ENCODE results near the gene RPL34. TPM values are rescaled to one million over a fixed set of nuclear protein-coding genes. Genes with fewer than 3 reads are reported as not detected.

RPL34 gene
- polyA plus RNA-seq, 1 donor, result 3,369 TPM

DNA sequence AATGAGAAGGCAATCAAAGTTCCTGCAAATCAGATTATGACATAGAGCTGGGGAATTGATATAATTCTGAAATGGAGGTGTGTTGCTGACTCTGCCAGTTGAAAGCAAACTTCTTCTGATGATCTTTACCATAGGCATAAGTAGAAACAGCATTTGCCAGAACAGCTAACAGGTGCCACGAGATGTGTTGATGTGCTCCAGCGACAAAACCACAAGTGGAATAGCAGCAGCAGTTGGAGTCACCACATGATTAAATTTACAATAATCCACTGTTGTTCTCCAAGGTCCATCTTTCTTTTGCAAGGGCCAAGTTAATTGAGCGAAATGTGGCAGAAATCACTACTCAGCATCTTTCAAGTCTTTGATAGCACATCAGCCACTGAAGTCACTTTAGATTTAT is 26.3 kb downstream of the RPL34 start:
- H3K36me3 ChIP-seq (ENCODE audit: control insufficient read depth, insufficient read depth, low read length), result no peaks in the 10 kb centered on the region
- H3K27me3 ChIP-seq (ENCODE audit: control insufficient read depth, insufficient read depth, low read length), result no peaks in the 10 kb centered on the region
- no peaks in the 10 kb centered on the region for H3K4me1 ChIP-seq (ENCODE audit: control insufficient read depth, insufficient read depth, low read length)
- DNase-seq, result no peak
- no peak overlapping the region for H3K27ac ChIP-seq (ENCODE audit: low read length)
- no peak overlapping the region for H3K4me3 ChIP-seq (ENCODE audit: low read length)
- no peaks in the 10 kb centered on the region for H3K9me3 ChIP-seq (ENCODE audit: control insufficient read depth, low read depth, low read length)
- no CpG with 5 or more reads among the region's 3 CpGs for WGBS (ENCODE audit: insufficient coverage, low lambda C conversion rate)

DNA sequence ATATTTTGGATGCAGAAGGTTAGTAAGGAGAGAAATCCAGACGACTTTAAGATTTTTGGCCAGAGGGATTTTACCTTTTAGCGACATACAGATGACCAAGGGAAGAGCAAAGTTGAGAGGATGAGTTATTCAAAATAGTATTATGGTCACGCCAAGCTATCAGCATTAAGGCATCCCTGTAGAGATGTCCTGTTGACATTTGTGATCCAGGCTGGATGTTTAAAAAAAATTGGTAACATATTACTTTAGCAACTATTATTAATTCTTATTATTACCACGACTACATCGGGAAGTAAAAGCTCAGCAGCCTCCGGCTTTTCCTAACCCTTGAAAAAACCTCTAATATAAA is 29.5 kb downstream of the RPL34 start:
- WGBS (ENCODE audit: insufficient coverage, low lambda C conversion rate), result no CpG with 5 or more reads among the region's 6 CpGs

DNA sequence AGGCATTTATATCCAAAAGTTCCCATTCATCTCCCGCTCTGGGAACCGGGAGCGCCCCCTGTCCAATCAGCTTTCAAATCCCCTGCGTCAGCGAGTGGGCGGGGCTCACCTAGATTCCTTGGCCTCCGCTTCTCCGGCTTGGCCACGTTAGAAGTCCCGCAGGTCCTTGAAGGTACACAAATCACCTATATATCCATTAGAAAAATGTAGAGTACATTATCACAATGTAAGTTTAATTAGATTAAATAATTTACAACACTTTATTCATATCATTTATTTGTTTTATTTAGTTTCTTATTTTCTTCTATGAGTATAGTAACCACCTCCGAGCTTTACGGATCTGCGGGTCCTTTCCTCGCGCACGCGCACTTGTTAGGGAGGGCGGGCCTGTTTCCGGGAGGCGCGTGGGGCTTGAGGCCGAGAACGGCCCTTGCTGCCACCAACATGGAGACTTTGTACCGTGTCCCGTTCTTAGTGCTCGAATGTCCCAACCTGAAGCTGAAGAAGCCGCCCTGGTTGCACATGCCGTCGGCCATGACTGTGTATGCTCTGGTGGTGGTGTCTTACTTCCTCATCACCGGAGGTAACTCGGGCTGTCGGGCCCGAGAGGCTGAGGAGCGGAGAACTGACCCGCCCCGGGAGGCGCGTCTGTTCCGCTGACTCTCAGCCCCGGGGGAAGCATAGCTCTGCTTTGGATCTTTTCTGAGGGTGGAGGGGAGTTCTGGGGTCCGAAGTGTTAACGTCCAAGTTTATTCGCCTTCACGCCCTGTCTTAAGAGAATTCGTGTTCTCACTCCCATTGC is 30.0 kb downstream of the RPL34 start, which contains the start of gene OSTC:
TSS of gene OSTC (plus strand) at position 388 of the 802 bp plus-strand sequence. CDS start at position 445, 57 bp downstream.
- peak; percentile 92 to 94 for DNase-seq
- Histone ChIP-seq H3K4me1 (ENCODE audit: control insufficient read depth, insufficient read depth, low read length) (peaks cover 5% of the 10 kb centered on the region), H3K27ac (ENCODE audit: low read length) (peak within 1 kb of the TSS; percentile 81), H3K4me3 (ENCODE audit: low read length) (peak within 1 kb of the TSS; percentile 72), H3K36me3 (ENCODE audit: control insufficient read depth, insufficient read depth, low read length) (no peaks in the 10 kb centered on the region), H3K27me3 (ENCODE audit: control insufficient read depth, insufficient read depth, low read length) (no peaks in the 10 kb centered on the region), H3K9me3 (ENCODE audit: control insufficient read depth, low read depth, low read length) (no peaks in the 10 kb centered on the region)
- WGBS (ENCODE audit: insufficient coverage, low lambda C conversion rate), result 0% methylated on average over 1 of the region's 45 CpGs

More for the DNA sequence above, 29.5 kb downstream of the RPL34 start:
- H3K27me3 ChIP-seq (ENCODE audit: control insufficient read depth, insufficient read depth, low read length), result no peaks in the 10 kb centered on the region
- no peak overlapping the region for H3K27ac ChIP-seq (ENCODE audit: low read length)
- H3K9me3 ChIP-seq (ENCODE audit: control insufficient read depth, low read depth, low read length), result no peaks in the 10 kb centered on the region
- H3K4me3 ChIP-seq (ENCODE audit: low read length), result peak overlapping the region; percentile 72
- DNase-seq, result no peak
- H3K4me1 ChIP-seq (ENCODE audit: control insufficient read depth, insufficient read depth, low read length), result peaks cover 5% of the 10 kb centered on the region
- H3K36me3 ChIP-seq (ENCODE audit: control insufficient read depth, insufficient read depth, low read length), result no peaks in the 10 kb centered on the region

DNA sequence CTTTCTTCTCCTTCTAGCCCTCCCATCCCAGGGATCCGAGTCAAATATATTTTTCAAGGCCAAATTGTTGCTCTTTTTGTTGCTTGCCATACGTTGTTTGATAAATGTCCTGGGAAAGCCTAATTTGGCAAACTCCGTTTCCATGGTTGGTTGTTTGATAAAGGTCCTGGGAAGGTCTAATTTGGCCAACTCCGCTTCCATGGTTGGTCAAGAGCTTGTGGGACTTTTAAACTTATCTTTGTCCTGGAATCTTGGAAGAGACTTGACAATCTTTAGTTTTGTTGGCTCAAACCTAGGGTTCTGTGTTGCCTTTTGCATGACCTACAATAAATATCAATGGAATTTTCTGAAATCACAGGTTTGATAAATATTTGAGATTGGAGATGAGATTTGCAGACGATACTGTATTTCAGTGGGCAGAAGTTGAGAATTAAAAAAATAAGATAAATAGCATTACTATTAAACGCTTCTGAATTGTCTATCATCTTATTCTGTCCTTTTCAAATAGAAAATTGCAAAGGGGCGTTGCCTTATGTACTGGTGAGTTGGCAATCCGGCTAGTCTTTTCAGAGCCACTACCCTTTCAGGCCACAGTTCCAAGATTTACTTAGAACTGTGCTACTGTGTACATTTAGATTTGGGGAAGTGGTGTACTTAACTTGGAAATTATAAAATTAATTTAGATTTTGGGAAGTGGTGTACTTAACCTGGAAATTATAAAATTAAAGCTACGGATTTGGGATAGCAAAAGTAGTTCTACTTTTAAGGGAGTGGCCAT is 30.8 kb downstream of the RPL34 start:
- Histone ChIP-seq H3K36me3 (ENCODE audit: control insufficient read depth, insufficient read depth, low read length) (no peaks in the 10 kb centered on the region), H3K27ac (ENCODE audit: low read length) (peak overlapping the region; percentile 81), H3K4me3 (ENCODE audit: low read length) (peak overlapping the region; percentile 72), H3K27me3 (ENCODE audit: control insufficient read depth, insufficient read depth, low read length) (no peaks in the 10 kb centered on the region), H3K9me3 (ENCODE audit: control insufficient read depth, low read depth, low read length) (no peaks in the 10 kb centered on the region), H3K4me1 (ENCODE audit: control insufficient read depth, insufficient read depth, low read length) (peaks cover 5% of the 10 kb centered on the region)
- 17% methylated on average over 2 of the region's 9 CpGs for WGBS (ENCODE audit: insufficient coverage, low lambda C conversion rate)
- DNase-seq, result peak in 1 of 2 donors; percentile 30

DNA sequence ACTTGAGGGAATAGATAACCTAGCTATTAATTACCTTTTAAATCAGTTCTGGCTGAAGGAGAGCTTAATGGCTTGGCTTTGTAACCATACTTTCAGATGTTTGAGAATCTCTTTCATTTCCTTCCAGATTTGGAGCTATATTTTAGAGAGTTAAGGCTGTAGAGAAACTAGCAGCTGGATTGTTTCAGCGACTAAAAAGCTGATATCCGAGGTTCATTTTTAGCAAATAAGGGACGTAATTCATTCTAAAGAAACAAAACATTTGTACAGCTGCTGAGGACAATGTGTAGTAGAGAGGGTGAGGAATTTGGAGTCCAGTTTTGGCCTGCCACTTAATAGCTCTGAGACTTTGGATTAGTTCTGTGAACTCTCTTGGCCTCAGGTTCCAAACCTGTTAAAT is 42.3 kb downstream of the RPL34 start:
- Histone ChIP-seq H3K4me1 (ENCODE audit: control insufficient read depth, insufficient read depth, low read length) (no peaks in the 10 kb centered on the region), H3K27ac (ENCODE audit: low read length) (no peak overlapping the region), H3K27me3 (ENCODE audit: control insufficient read depth, insufficient read depth, low read length) (no peaks in the 10 kb centered on the region), H3K4me3 (ENCODE audit: low read length) (no peak overlapping the region), H3K9me3 (ENCODE audit: control insufficient read depth, low read depth, low read length) (no peaks in the 10 kb centered on the region), H3K36me3 (ENCODE audit: control insufficient read depth, insufficient read depth, low read length) (peaks cover 55% of the 10 kb centered on the region)
- 100% methylated on average over 2 of the region's 3 CpGs for WGBS (ENCODE audit: insufficient coverage, low lambda C conversion rate)
- DNase-seq, result no peak

DNA sequence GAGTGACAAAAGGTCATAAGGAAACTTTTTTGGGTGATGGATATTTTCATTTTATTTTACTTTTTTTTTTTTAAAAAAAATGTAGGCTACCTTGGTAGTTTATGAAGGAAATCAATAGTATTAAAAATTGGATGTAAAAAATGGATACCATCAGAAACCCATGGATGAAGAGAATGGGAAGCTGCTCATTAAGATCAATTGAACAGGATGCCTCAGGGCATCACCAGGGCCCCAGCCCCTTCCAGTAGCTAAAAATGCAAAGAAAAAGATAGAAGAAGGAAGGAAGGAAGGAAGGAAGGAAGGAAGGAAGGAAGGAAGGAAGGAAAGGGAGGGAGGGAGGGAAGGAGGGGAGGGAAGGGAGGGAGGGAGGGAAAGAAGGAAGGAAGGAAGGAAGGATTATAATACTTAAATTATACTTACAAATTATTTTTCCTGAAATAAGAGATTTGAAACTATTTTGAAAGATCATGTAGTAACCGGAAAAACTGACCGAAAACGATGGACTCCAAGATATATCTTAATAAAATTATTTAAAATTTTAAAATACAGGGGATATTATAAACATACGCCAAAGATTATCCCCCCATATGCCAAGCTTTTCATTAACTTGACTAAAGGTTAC is 54.1 kb downstream of the RPL34 start:
- WGBS (ENCODE audit: insufficient coverage, low lambda C conversion rate), result 68% methylated on average over 4 of the region's 4 CpGs
- no peak for DNase-seq
- no peak overlapping the region for H3K4me3 ChIP-seq (ENCODE audit: low read length)
- no peaks in the 10 kb centered on the region for H3K4me1 ChIP-seq (ENCODE audit: control insufficient read depth, insufficient read depth, low read length)
- H3K9me3 ChIP-seq (ENCODE audit: control insufficient read depth, low read depth, low read length), result no peaks in the 10 kb centered on the region
- no peaks in the 10 kb centered on the region for H3K27me3 ChIP-seq (ENCODE audit: control insufficient read depth, insufficient read depth, low read length)
- H3K36me3 ChIP-seq (ENCODE audit: control insufficient read depth, insufficient read depth, low read length), result no peaks in the 10 kb centered on the region
- H3K27ac ChIP-seq (ENCODE audit: low read length), result no peak overlapping the region

Other genes with a start within 250 kb of the RPL34 start
- 255 TPM for gene OSTC, start 30.0 kb downstream of the RPL34 start, polyA plus RNA-seq
- gene ETNPPL, start 142.5 kb downstream of the RPL34 start, polyA plus RNA-seq, result 0.06 TPM